Endothelial cell of umbilical vein (primary cell): ENCODE measurements around the gene KATNAL1. TPM values are rescaled to one million over a fixed set of nuclear protein-coding genes. Genes with fewer than 3 reads are reported as not detected.

Source experiments
- BruUV-seq: library from RNA; stranded (reverse); fragments of 400-500 nt; replicated peaks from 2 replicates; lab custom pipeline; 2021; lab: Mats Ljungman, UMichigan
- CTCF ChIA-PET: fragments of 300-600, 350-600 bp; sonication (Branson Sonifier 250); formaldehyde crosslinking; loops from one replicate; lab custom pipeline; 2021; ENCODE audit warnings: antibody characterized with exemption, inconsistent platforms; lab: Charles Lee
- POLR2A ChIA-PET: fragments of 300-600, 350-600 bp; sonication (Branson Sonifier 250); formaldehyde crosslinking; loops from one replicate; lab custom pipeline; 2021; ENCODE audit warnings: antibody characterized with exemption, inconsistent platforms; lab: Charles Lee
- DNase-seq: peaks from one replicate; pipeline ENCODE4 v3.0.0-alpha.2; 2011; ENCODE audit warnings: low read depth, low spot score
- FAIRE-seq: peaks from 2 replicates; lab custom pipeline; 2011; peaks lifted over from hg19 to GRCh38; lab: Jason Lieb, UNC
- H2AFZ ChIP-seq: 2 replicates; pipeline ENCODE4 v1.6.0; 2012; ENCODE audit warnings: low read depth, low read length, control low read depth, inconsistent platforms
- H3K27ac ChIP-seq: 2 replicates; pipeline ENCODE4 v1.5.1; 2011; ENCODE audit warnings: low read depth, mild to moderate bottlenecking, control low read depth, low read length, moderate library complexity; ENCODE audit not compliant: insufficient read depth
- H3K27me3 ChIP-seq, 2 experiments: 2 replicates each; pipeline versions ENCODE4 v1.6.0 to v1.6.1; 2011; ENCODE audit warnings: low read length in 2 of 2, mixed read lengths in 1 of 2; ENCODE audit not compliant: control insufficient read depth in 2 of 2, insufficient read depth in 2 of 2
- H3K36me3 ChIP-seq, 2 experiments: 2 replicates in 1 of 2; 3 replicates in 1 of 2; pipeline ENCODE4 v1.5.1; 2011; ENCODE audit warnings: low read length in 2 of 2, mild to moderate bottlenecking in 1 of 2, moderate library complexity in 1 of 2; ENCODE audit not compliant: control insufficient read depth in 2 of 2, insufficient read depth in 2 of 2; ENCODE audit errors: extremely low read depth in 1 of 2
- H3K4me1 ChIP-seq: 3 replicates; pipeline ENCODE4 v1.5.1; 2011; ENCODE audit warnings: mild to moderate bottlenecking, low read length; ENCODE audit not compliant: control insufficient read depth, insufficient read depth; ENCODE audit errors: extremely low read depth
- H3K4me2 ChIP-seq: 2 replicates; pipeline ENCODE4 v1.6.1; 2011; ENCODE audit warnings: low read length, control low read depth, mixed read lengths; ENCODE audit not compliant: insufficient read depth
- H3K4me3 ChIP-seq, 3 experiments: fragments of 200-600 bp in 1 of 3; sonication (generic), shearing (Covaris generic) in 1 of 3; replicated peaks in 1 of 3; 2 replicates each; pipeline ENCODE4 v1.5.1; 2011 to 2016; ENCODE audit warnings: control low read depth in 3 of 3, low read length in 3 of 3, mild to moderate bottlenecking in 2 of 3, inconsistent platforms in 1 of 3, low read depth in 1 of 3, moderate library complexity in 1 of 3; ENCODE audit not compliant: insufficient read depth in 1 of 3
- H3K79me2 ChIP-seq: 2 replicates; pipeline ENCODE4 v1.6.0; 2012; ENCODE audit warnings: low read length, inconsistent platforms; ENCODE audit not compliant: control insufficient read depth, insufficient read depth
- H3K9ac ChIP-seq: replicated peaks from 2 replicates; pipeline ENCODE3; 2011; ENCODE audit warnings: low read length, control low read depth; ENCODE audit not compliant: insufficient read depth; ENCODE audit errors: extremely low read depth
- H3K9me1 ChIP-seq: replicated peaks from 3 replicates; pipeline ENCODE4 v1.6.0; 2011; ENCODE audit warnings: mild to moderate bottlenecking, low read length; ENCODE audit not compliant: control insufficient read depth, insufficient read depth; ENCODE audit errors: extremely low read depth
- H3K9me3 ChIP-seq: replicated peaks from 2 replicates; pipeline ENCODE4 v1.5.1; 2012; ENCODE audit warnings: low read length, inconsistent platforms; ENCODE audit not compliant: control insufficient read depth, insufficient read depth
- H4K20me1 ChIP-seq: replicated peaks from 2 replicates; pipeline ENCODE3; 2011; ENCODE audit warnings: mild to moderate bottlenecking, low read length; ENCODE audit not compliant: control insufficient read depth, insufficient read depth; ENCODE audit errors: extremely low read depth
- CTCF ChIP-seq, 2 donors: IDR thresholded peaks; 1 replicate in 1 of 2; 2 replicates in 1 of 2; pipeline ENCODE4 v1.5.1; 2011; ENCODE audit warnings: low read length in 2 of 2, mild to moderate bottlenecking in 2 of 2, moderate library complexity in 2 of 2, control low read depth in 1 of 2, inconsistent platforms in 1 of 2, low read depth in 1 of 2; ENCODE audit not compliant: insufficient read depth in 1 of 2; ENCODE audit errors: extremely low read depth in 1 of 2
- EZH2 ChIP-seq: IDR thresholded peaks from 2 replicates; pipeline ENCODE4 v1.6.1; 2012; ENCODE audit warnings: borderline replicate concordance, low read depth, mild to moderate bottlenecking, moderate library complexity, low read length, inconsistent platforms; ENCODE audit not compliant: severe bottlenecking
- GATA2 ChIP-seq: IDR thresholded peaks from 2 replicates; pipeline ENCODE4 v1.7.0; 2011; ENCODE audit warnings: low read depth, mild to moderate bottlenecking, moderate library complexity, mixed read lengths, low read length; ENCODE audit not compliant: insufficient read length, insufficient read depth
- JUN ChIP-seq: IDR thresholded peaks from 2 replicates; pipeline ENCODE4 v1.6.1; 2011; ENCODE audit warnings: borderline replicate concordance, low read depth; ENCODE audit not compliant: insufficient read length, insufficient read depth
- POLR2A ChIP-seq: IDR thresholded peaks from 2 replicates; pipeline ENCODE4 v1.6.1; 2012; ENCODE audit warnings: low read depth, mild to moderate bottlenecking, control low read depth, low read length
- POLR2AphosphoS5 ChIP-seq: IDR thresholded peaks from 2 replicates; pipeline ENCODE4 v1.6.1; 2012; ENCODE audit warnings: low read depth, mild to moderate bottlenecking, control low read depth, low read length, moderate library complexity; ENCODE audit not compliant: insufficient read depth
- dilution Hi-C: fragments of 300-500 bp; cut with MboI; formaldehyde crosslinking; loops from one replicate; pipeline ENCODE4 v1.15.0; 2019; ENCODE audit warnings: low sequenced_read_pairs; ENCODE audit not compliant: extremely low pct_ligation_motif_present
- intact Hi-C: fragments of 100-400 bp; cut with micrococcal nuclease; formaldehyde crosslinking; loops from one replicate; pipeline ENCODE4 v1.10.0; 2022
- polyA plus RNA-seq, 4 experiments: library from polyadenylated mRNA; depleted of rRNA in 3 of 4; stranded (reverse) in 3 of 4; unstranded in 1 of 4; fragments of >200 nt; gene quantifications; 2 replicates each; pipeline versions ENCODE4 v1.2.1 to v1.2.3, GENCODE V29; 2011 to 2012; ENCODE audit warnings: missing spikeins in 1 of 4
- total RNA-seq: library from RNA; stranded (reverse); gene quantifications from 2 replicates; pipeline ENCODE4 v1.2.3, GENCODE V29; 2021

The KATNAL1 gene
- total and polyA plus RNA-seq, 2 donors (not counting 3 experiments of a cell fraction or from before 2014, with no cell fraction given), result 7.2 to 49.2 TPM

GRCh38 chr13:30340331-30341250 is 33.2 kb upstream of the KATNAL1 start:
- Histone ChIP-seq H3K27ac (no peak overlapping the region), H3K79me2 (no peaks in the 10 kb centered on the region), H3K9me1 (no peaks in the 10 kb centered on the region), H3K36me3 (no peaks in the 10 kb centered on the region), H3K9me3 (no peaks in the 10 kb centered on the region), H3K9ac (no peak overlapping the region), H3K4me2 (no peak overlapping the region), H3K4me3 (no peak overlapping the region), H2AFZ (no peak overlapping the region), H3K27me3 (no peaks in the 10 kb centered on the region), H3K4me1 (no peaks in the 10 kb centered on the region), H4K20me1 (no peaks in the 10 kb centered on the region)
- dilution Hi-C loops, result loop anchor here (25.0 kb wide), 1 partner anchor 203 kb away; no protein-coding TSS in a partner anchor
- DNase-seq, result no peak
- ChIA-PET CTCF (interaction anchor here (1.0 to 2.8 kb wide), 4 partner anchors 12 to 208 kb away, joined by 3 to 21 read pairs (median 10); no protein-coding TSS in a partner anchor), POLR2A (interaction anchor here (0.6 kb wide), 1 partner anchor 275 kb away, joined by 3 read pairs; no protein-coding TSS in a partner anchor)
- no peak for FAIRE-seq
- intact Hi-C loops, result no loop called here
- BruUV-seq, result no TSS peak
- no peak for TF ChIP-seq EZH2
- no peak for TF ChIP-seq JUN
- TF ChIP-seq CTCF (IDR thresholded peaks at IDR 0.05; ENCODE audit: extremely low read depth in 1 of 2, insufficient read depth in 1 of 2, low read depth in 1 of 2, low read length in 2 of 2), result no peak
- TF ChIP-seq POLR2AphosphoS5, result no peak
- TF ChIP-seq GATA2, result no peak
- TF ChIP-seq POLR2A, result no peak
